Brain pericyte (primary cell): ENCODE results near the gene NDUFB3.

Experiments used
- DNase-seq: peaks from one replicate; pipeline ENCODE4 v3.0.0-alpha.2; 2012; ENCODE audit warnings: low read depth, low spot score

NDUFB3 gene

GRCh38 chr2:201128033-201128432 is 56.2 kb downstream of the NDUFB3 start:
- DNase-seq = no peak

- no peak for DNase-seq
Measured at GRCh38 chr2:201128933-201129505, 57.2 kb downstream of the NDUFB3 start.

- no peak for DNase-seq
Measured at GRCh38 chr2:201130524-201131186, 58.9 kb downstream of the NDUFB3 start.

- DNase-seq = no peak
Measured at GRCh38 chr2:201132518-201132917, 60.7 kb downstream of the NDUFB3 start.
